ENCODE data around the gene SEL1L2.

Gene SEL1L2

GRCh38 chr20:13922241-13922640 lies 68.2 kb downstream of the SEL1L2 start:
- Histone ChIP-seq H4K20me1 (ENCODE audit: control insufficient read depth, insufficient read depth, low read depth, low read length) (no peaks in the 10 kb centered on the region), H3K4me3 (ENCODE audit: low read length) (no peak overlapping the region), H3K27me3 (ENCODE audit: control insufficient read depth, low read length) (no peaks in the 10 kb centered on the region), H3K36me3 (ENCODE audit: control insufficient read depth, low read length) (no peaks in the 10 kb centered on the region), H3K27ac (ENCODE audit: low read depth, low read length) (no peak overlapping the region), H3K4me1 (ENCODE audit: control insufficient read depth, low read length) (no peaks in the 10 kb centered on the region), H3K4me2 (ENCODE audit: low read length) (no peak overlapping the region), H3F3A (ENCODE audit: control insufficient read depth, insufficient read depth) (no peaks in the 10 kb centered on the region), H3K79me2 (ENCODE audit: control insufficient read depth, low read length) (no peaks in the 10 kb centered on the region), H3K9me3 (ENCODE audit: control insufficient read depth, insufficient read depth, low read length) (no peaks in the 10 kb centered on the region), H3K9me2 (replicated peaks; ENCODE audit: control insufficient read depth, low read length) (no peaks in the 10 kb centered on the region)
- TF ChIP-seq EZH2phosphoT487 (IDR thresholded peaks at IDR 0.05; ENCODE audit: borderline replicate concordance, low read length) (no peak), CTCF (IDR thresholded peaks at IDR 0.05; ENCODE audit: low read depth, low read length, poor library complexity, severe bottlenecking) (no peak)

GRCh38 chr20:13915284-13915683 lies 75.1 kb downstream of the SEL1L2 start:
- no peak overlapping the region for H3K27ac ChIP-seq (ENCODE audit: low read depth, low read length)
- no peak overlapping the region for H3K4me2 ChIP-seq (ENCODE audit: low read length)
- TF ChIP-seq CTCF (IDR thresholded peaks at IDR 0.05; ENCODE audit: low read depth, low read length, poor library complexity, severe bottlenecking) (no peak), EZH2phosphoT487 (IDR thresholded peaks at IDR 0.05; ENCODE audit: borderline replicate concordance, low read length) (no peak)
- no peaks in the 10 kb centered on the region for H3F3A ChIP-seq (ENCODE audit: control insufficient read depth, insufficient read depth)
- H3K4me1 ChIP-seq (ENCODE audit: control insufficient read depth, low read length), result no peaks in the 10 kb centered on the region
- H3K9me2 ChIP-seq (replicated peaks; ENCODE audit: control insufficient read depth, low read length), result no peaks in the 10 kb centered on the region
- H3K4me3 ChIP-seq (ENCODE audit: low read length), result no peak overlapping the region
- no peaks in the 10 kb centered on the region for H3K79me2 ChIP-seq (ENCODE audit: control insufficient read depth, low read length)
- H4K20me1 ChIP-seq (ENCODE audit: control insufficient read depth, insufficient read depth, low read depth, low read length), result no peaks in the 10 kb centered on the region
- no peaks in the 10 kb centered on the region for H3K9me3 ChIP-seq (ENCODE audit: control insufficient read depth, insufficient read depth, low read length)
- no peaks in the 10 kb centered on the region for H3K36me3 ChIP-seq (ENCODE audit: control insufficient read depth, low read length)
- no peaks in the 10 kb centered on the region for H3K27me3 ChIP-seq (ENCODE audit: control insufficient read depth, low read length)

- Histone ChIP-seq H3K4me3 (ENCODE audit: low read length) (no peak overlapping the region), H3K79me2 (ENCODE audit: control insufficient read depth, low read length) (no peaks in the 10 kb centered on the region), H3K4me2 (ENCODE audit: low read length) (no peak overlapping the region), H3F3A (ENCODE audit: control insufficient read depth, insufficient read depth) (no peaks in the 10 kb centered on the region), H3K27me3 (ENCODE audit: control insufficient read depth, low read length) (no peaks in the 10 kb centered on the region), H4K20me1 (ENCODE audit: control insufficient read depth, insufficient read depth, low read depth, low read length) (no peaks in the 10 kb centered on the region), H3K4me1 (ENCODE audit: control insufficient read depth, low read length) (no peaks in the 10 kb centered on the region), H3K36me3 (ENCODE audit: control insufficient read depth, low read length) (no peaks in the 10 kb centered on the region), H3K27ac (ENCODE audit: low read depth, low read length) (no peak overlapping the region), H3K9me3 (ENCODE audit: control insufficient read depth, insufficient read depth, low read length) (no peaks in the 10 kb centered on the region), H3K9me2 (replicated peaks; ENCODE audit: control insufficient read depth, low read length) (no peaks in the 10 kb centered on the region)
- TF ChIP-seq EZH2phosphoT487 (IDR thresholded peaks at IDR 0.05; ENCODE audit: borderline replicate concordance, low read length) (no peak), CTCF (IDR thresholded peaks at IDR 0.05; ENCODE audit: low read depth, low read length, poor library complexity, severe bottlenecking) (no peak)
Observed at GRCh38 chr20:13913572-13913971, 76.8 kb downstream of the SEL1L2 start.

GRCh38 chr20:13913131-13913530 lies 77.3 kb downstream of the SEL1L2 start:
- TF ChIP-seq EZH2phosphoT487 (IDR thresholded peaks at IDR 0.05; ENCODE audit: borderline replicate concordance, low read length) (no peak), CTCF (IDR thresholded peaks at IDR 0.05; ENCODE audit: low read depth, low read length, poor library complexity, severe bottlenecking) (no peak)
- H3K9me2 ChIP-seq (replicated peaks; ENCODE audit: control insufficient read depth, low read length), result no peaks in the 10 kb centered on the region
- no peaks in the 10 kb centered on the region for H3K27me3 ChIP-seq (ENCODE audit: control insufficient read depth, low read length)
- no peaks in the 10 kb centered on the region for H3K79me2 ChIP-seq (ENCODE audit: control insufficient read depth, low read length)
- H3K4me2 ChIP-seq (ENCODE audit: low read length), result no peak overlapping the region
- no peaks in the 10 kb centered on the region for H3F3A ChIP-seq (ENCODE audit: control insufficient read depth, insufficient read depth)
- H3K4me3 ChIP-seq (ENCODE audit: low read length), result no peak overlapping the region
- no peaks in the 10 kb centered on the region for H3K4me1 ChIP-seq (ENCODE audit: control insufficient read depth, low read length)
- H4K20me1 ChIP-seq (ENCODE audit: control insufficient read depth, insufficient read depth, low read depth, low read length), result no peaks in the 10 kb centered on the region
- H3K27ac ChIP-seq (ENCODE audit: low read depth, low read length), result no peak overlapping the region
- no peaks in the 10 kb centered on the region for H3K9me3 ChIP-seq (ENCODE audit: control insufficient read depth, insufficient read depth, low read length)
- H3K36me3 ChIP-seq (ENCODE audit: control insufficient read depth, low read length), result no peaks in the 10 kb centered on the region
